ENCODE results near the gene NECAP2. TPM values are rescaled to one million over a fixed set of nuclear protein-coding genes. Genes with fewer than 3 reads are reported as not detected.

NECAP2 gene
- total and polyA plus RNA-seq, 4 experiments from 2014 or later = 154 to 341 (median 204) TPM

- Mint-ChIP-seq H3K9me3 (no peaks in the 10 kb centered on the region), H3K27me3 (no peaks in the 10 kb centered on the region), H3K36me3 (no peaks in the 10 kb centered on the region), H3K4me3 (no peak overlapping the region), H3K4me1 (no peaks in the 10 kb centered on the region), H3K27ac (no peak overlapping the region)
- no peaks in the 10 kb centered on the region for H3K9me3 ChIP-seq (ENCODE audit: control insufficient read depth in 1 of 2, low read length in 2 of 2)
- H3K27me3 ChIP-seq (ENCODE audit: insufficient read depth, low read length) = no peaks in the 10 kb centered on the region
- no peak for DNase-seq
- no peaks in the 10 kb centered on the region for H3K4me1 ChIP-seq (ENCODE audit: insufficient read depth, low read length)
- H3K36me3 ChIP-seq (ENCODE audit: insufficient read depth, low read length) = no peaks in the 10 kb centered on the region
- POLR2A ChIA-PET (ENCODE audit: partially characterized antibody) = interaction anchor here (0.6 kb wide), 1 partner anchor 50 kb away, joined by 4 read pairs; no protein-coding TSS in a partner anchor
- H3K27ac ChIP-seq (ENCODE audit: low read depth, low read length) = no peak overlapping the region
- no peak overlapping the region for H3K4me3 ChIP-seq (ENCODE audit: low read length in 2 of 2)
- intact Hi-C loops (cut with micrococcal nuclease) = no loop called here
- CTCF ChIA-PET (ENCODE audit: partially characterized antibody) = interaction anchor here (0.6 kb wide), 1 partner anchor 31 kb away, joined by 3 read pairs; no protein-coding TSS in a partner anchor
These were observed 9.9 kb upstream of the NECAP2 start for GRCh38 chr1:16430606-16431005.

GRCh38 chr1:16433030-16433429, 7.5 kb upstream of the NECAP2 start:
- intact Hi-C loops (cut with micrococcal nuclease) = no loop called here

DNA sequence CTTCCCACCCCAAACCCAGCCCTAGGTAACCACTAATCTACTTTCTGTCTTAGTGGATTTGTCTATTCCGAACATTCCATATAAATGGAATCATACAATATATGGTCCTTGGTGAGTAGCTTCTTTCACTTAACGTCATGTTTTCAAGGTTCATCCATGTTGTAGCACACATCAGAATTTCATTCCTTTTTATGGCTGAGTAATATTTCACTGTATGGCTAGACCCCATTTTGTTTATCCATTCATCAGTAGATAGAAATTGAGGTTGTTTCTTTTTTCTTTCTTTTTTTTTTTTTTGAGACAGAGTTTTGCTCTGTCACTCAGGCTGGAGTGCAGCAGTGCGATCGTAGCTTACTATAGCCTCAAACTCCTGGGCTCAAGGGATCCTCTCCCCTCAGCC, 6.5 kb upstream of the NECAP2 start:
- Mint-ChIP-seq H3K4me1 (no peaks in the 10 kb centered on the region), H3K36me3 (no peaks in the 10 kb centered on the region), H3K27me3 (no peaks in the 10 kb centered on the region), H3K9me3 (peaks cover 0 to 2% (median 0%) of the 10 kb centered on the region in 8 donors), H3K4me3 (no peak overlapping the region), H3K27ac (no peak overlapping the region)
- H3K4me3 ChIP-seq (ENCODE audit: low read length in 2 of 2) = no peak overlapping the region
- no peak for DNase-seq
- POLR2A ChIA-PET (ENCODE audit: partially characterized antibody) = no interaction called here
- H3K36me3 ChIP-seq (ENCODE audit: insufficient read depth, low read length) = no peaks in the 10 kb centered on the region
- H3K4me1 ChIP-seq (ENCODE audit: insufficient read depth, low read length) = no peaks in the 10 kb centered on the region
- intact Hi-C loops (cut with micrococcal nuclease) = no loop called here
- H3K27me3 ChIP-seq (ENCODE audit: insufficient read depth, low read length) = no peaks in the 10 kb centered on the region
- CTCF ChIA-PET (ENCODE audit: partially characterized antibody) = interaction anchor here (0.8 kb wide), 1 partner anchor 66 kb away, joined by 3 read pairs; the partner anchor contains the start of gene SZRD1
- no peak overlapping the region for H3K27ac ChIP-seq (ENCODE audit: low read depth, low read length)
- no peaks in the 10 kb centered on the region for H3K9me3 ChIP-seq (ENCODE audit: control insufficient read depth in 1 of 2, low read length in 2 of 2)

More at GRCh38 chr1:16433030-16433429, 7.5 kb upstream of the NECAP2 start:
- H3K4me1 Mint-ChIP-seq = no peaks in the 10 kb centered on the region
- ChIA-PET POLR2A (ENCODE audit: partially characterized antibody) (no interaction called here), CTCF (ENCODE audit: partially characterized antibody) (no interaction called here)
- H3K4me3 Mint-ChIP-seq = no peak overlapping the region
- peaks cover 0 to 2% (median 0%) of the 10 kb centered on the region in 8 donors for H3K9me3 Mint-ChIP-seq
- no peak overlapping the region for H3K27ac Mint-ChIP-seq
- Histone ChIP-seq H3K4me1 (ENCODE audit: insufficient read depth, low read length) (no peaks in the 10 kb centered on the region), H3K9me3 (ENCODE audit: control insufficient read depth in 1 of 2, low read length in 2 of 2) (no peaks in the 10 kb centered on the region), H3K27me3 (ENCODE audit: insufficient read depth, low read length) (no peaks in the 10 kb centered on the region), H3K27ac (ENCODE audit: low read depth, low read length) (no peak overlapping the region), H3K36me3 (ENCODE audit: insufficient read depth, low read length) (no peaks in the 10 kb centered on the region), H3K4me3 (ENCODE audit: low read length in 2 of 2) (no peak overlapping the region)
- no peaks in the 10 kb centered on the region for H3K27me3 Mint-ChIP-seq
- DNase-seq = no peak
- no peaks in the 10 kb centered on the region for H3K36me3 Mint-ChIP-seq

- no peaks in the 10 kb centered on the region for H3K36me3 ChIP-seq (ENCODE audit: insufficient read depth, low read length)
- Mint-ChIP-seq H3K36me3 (no peaks in the 10 kb centered on the region), H3K4me1 (no peaks in the 10 kb centered on the region), H3K27ac (no peak overlapping the region), H3K4me3 (no peak overlapping the region), H3K27me3 (no peaks in the 10 kb centered on the region), H3K9me3 (peaks cover 0 to 2% (median 0%) of the 10 kb centered on the region in 8 donors)
- DNase-seq = no peak
- no peaks in the 10 kb centered on the region for H3K9me3 ChIP-seq (ENCODE audit: control insufficient read depth in 1 of 2, low read length in 2 of 2)
- no peaks in the 10 kb centered on the region for H3K4me1 ChIP-seq (ENCODE audit: insufficient read depth, low read length)
- no peak overlapping the region for H3K4me3 ChIP-seq (ENCODE audit: low read length in 2 of 2)
- ChIA-PET CTCF (ENCODE audit: partially characterized antibody) (no interaction called here), POLR2A (ENCODE audit: partially characterized antibody) (interaction anchor here (0.7 to 1.1 kb wide), 2 partner anchors 9 to 12 kb away, joined by 3 to 4 read pairs; no protein-coding TSS in a partner anchor)
- no peaks in the 10 kb centered on the region for H3K27me3 ChIP-seq (ENCODE audit: insufficient read depth, low read length)
- no peak overlapping the region for H3K27ac ChIP-seq (ENCODE audit: low read depth, low read length)
- intact Hi-C loops (cut with micrococcal nuclease) = no loop called here
These were observed 6.0 kb upstream of the NECAP2 start for GRCh38 chr1:16434501-16434900.

GRCh38 chr1:16436946-16437474, 3.5 kb upstream of the NECAP2 start, which contains the start of gene SPATA21:
Gene SPATA21, minus strand, starts transcription at chr1:16437424. Its CDS starts 6,053 bp downstream, at chr1:16431371.
- Mint-ChIP-seq H3K4me3 (peak within 1 kb of the TSS in 1 of 8 donors; percentile 41), H3K27me3 (no peaks in the 10 kb centered on the region), H3K9me3 (peaks cover 0 to 4% (median 0%) of the 10 kb centered on the region in 8 donors), H3K36me3 (peaks cover 4 to 13% of the 10 kb centered on the region in 2 donors), H3K27ac (no peak within 1 kb of the TSS), H3K4me1 (peaks cover 8 to 19% (median 13%) of the 10 kb centered on the region in 4 donors)
- H3K9me3 ChIP-seq (ENCODE audit: control insufficient read depth in 1 of 2, low read length in 2 of 2) = no peaks in the 10 kb centered on the region
- H3K4me1 ChIP-seq (ENCODE audit: insufficient read depth, low read length) = peaks cover 11% of the 10 kb centered on the region
- H3K27me3 ChIP-seq (ENCODE audit: insufficient read depth, low read length) = no peaks in the 10 kb centered on the region
- no peak within 1 kb of the TSS for H3K27ac ChIP-seq (ENCODE audit: low read depth, low read length)
- intact Hi-C loops (cut with micrococcal nuclease) = no loop called here
- DNase-seq = no peak
- POLR2A ChIA-PET (ENCODE audit: partially characterized antibody) = no interaction called here
- CTCF ChIA-PET (ENCODE audit: partially characterized antibody) = no interaction called here
- H3K36me3 ChIP-seq (ENCODE audit: insufficient read depth, low read length) = peaks cover under 1% of the 10 kb centered on the region
- no peak within 1 kb of the TSS for H3K4me3 ChIP-seq (ENCODE audit: low read length in 2 of 2)

- H3K27ac ChIP-seq (ENCODE audit: low read depth, low read length) = no peak overlapping the region
- H3K27ac Mint-ChIP-seq = peak overlapping the region in 1 of 7 donors; percentile 94
- H3K9me3 ChIP-seq (ENCODE audit: control insufficient read depth in 1 of 2, low read length in 2 of 2) = no peaks in the 10 kb centered on the region
- peaks cover 26% of the 10 kb centered on the region for H3K4me1 ChIP-seq (ENCODE audit: insufficient read depth, low read length)
- POLR2A ChIA-PET (ENCODE audit: partially characterized antibody) = no interaction called here
- no peak overlapping the region for H3K4me3 ChIP-seq (ENCODE audit: low read length in 2 of 2)
- H3K4me1 Mint-ChIP-seq = peaks cover 17 to 35% (median 25%) of the 10 kb centered on the region in 4 donors
- H3K4me3 Mint-ChIP-seq = peak overlapping the region in 1 of 8 donors; percentile 50
- H3K27me3 Mint-ChIP-seq = no peaks in the 10 kb centered on the region
- intact Hi-C loops (cut with micrococcal nuclease) = no loop called here
- H3K9me3 Mint-ChIP-seq = peaks cover 0 to 4% (median 0%) of the 10 kb centered on the region in 8 donors
- H3K27me3 ChIP-seq (ENCODE audit: insufficient read depth, low read length) = no peaks in the 10 kb centered on the region
- peaks cover 8 to 19% of the 10 kb centered on the region in 2 donors for H3K36me3 Mint-ChIP-seq
- CTCF ChIA-PET (ENCODE audit: partially characterized antibody) = interaction anchor here (2.4 to 3.0 kb wide), 2 partner anchors 15 to 17 kb away, joined by 7 to 19 read pairs; no protein-coding TSS in a partner anchor
- no peak for DNase-seq
- peaks cover 14% of the 10 kb centered on the region for H3K36me3 ChIP-seq (ENCODE audit: insufficient read depth, low read length)
These were observed 2.0 kb upstream of the NECAP2 start for GRCh38 chr1:16438516-16438915.

- DNase-seq = no peak
- intact Hi-C loops (cut with micrococcal nuclease) = no loop called here
- ChIA-PET POLR2A (ENCODE audit: partially characterized antibody) (interaction anchor here (3.1 kb wide), 1 partner anchor 466 kb away, joined by 12 read pairs; no protein-coding TSS in a partner anchor), CTCF (ENCODE audit: partially characterized antibody) (interaction anchor here (2.4 to 3.0 kb wide), 2 partner anchors 15 to 17 kb away, joined by 7 to 19 read pairs; no protein-coding TSS in a partner anchor)
- Mint-ChIP-seq H3K9me3 (peaks cover 0 to 4% (median 0%) of the 10 kb centered on the region in 8 donors), H3K4me1 (peaks cover 17 to 39% (median 27%) of the 10 kb centered on the region in 4 donors), H3K36me3 (peaks cover 10 to 23% of the 10 kb centered on the region in 2 donors), H3K27ac (peak overlapping the region in 3 of 7 donors; percentile 70 to 94 (median 89)), H3K4me3 (peak overlapping the region in 6 of 8 donors; percentile 2 to 50 (median 20)), H3K27me3 (no peaks in the 10 kb centered on the region)
- peaks cover 30% of the 10 kb centered on the region for H3K4me1 ChIP-seq (ENCODE audit: insufficient read depth, low read length)
- no peak overlapping the region for H3K27ac ChIP-seq (ENCODE audit: low read depth, low read length)
- no peak overlapping the region for H3K4me3 ChIP-seq (ENCODE audit: low read length in 2 of 2)
- H3K36me3 ChIP-seq (ENCODE audit: insufficient read depth, low read length) = peaks cover 18% of the 10 kb centered on the region
- no peaks in the 10 kb centered on the region for H3K27me3 ChIP-seq (ENCODE audit: insufficient read depth, low read length)
- no peaks in the 10 kb centered on the region for H3K9me3 ChIP-seq (ENCODE audit: control insufficient read depth in 1 of 2, low read length in 2 of 2)
These were observed 1.6 kb upstream of the NECAP2 start for GRCh38 chr1:16438924-16439323.
